HL-60 (cell line): ENCODE data around the gene GMDS.

Experiments used
- DNase-seq, 2 experiments: peaks; one replicate each; pipeline ENCODE4 v3.0.0-alpha.2; 2010 to 2020; ENCODE audit warnings: low read depth in 1 of 2, low spot score in 1 of 2
- H3K27ac ChIP-seq: fragments of 250-450 bp; sonication (Bioruptor Pico); replicated peaks from 2 replicates; pipeline ENCODE4 v1.5.1; 2020; ENCODE audit warnings: mild to moderate bottlenecking, moderate library complexity
- H3K27me3 ChIP-seq: fragments of 250-450 bp; sonication (Bioruptor Pico); 2 replicates; pipeline ENCODE4 v1.5.1; 2021; ENCODE audit warnings: mild to moderate bottlenecking, moderate library complexity; ENCODE audit not compliant: insufficient read depth, poor library complexity, severe bottlenecking
- H3K4me3 ChIP-seq: replicated peaks from 2 replicates; pipeline ENCODE4 v1.5.1; 2011; ENCODE audit warnings: mild to moderate bottlenecking, control low read depth, low read length; ENCODE audit not compliant: insufficient read depth
- CTCF ChIP-seq: IDR thresholded peaks from one replicate; pipeline ENCODE4 v1.5.1; 2011; ENCODE audit warnings: low read length, control low read depth, inconsistent platforms; ENCODE audit not compliant: insufficient read depth
- GABPA ChIP-seq: IDR thresholded peaks from 2 replicates; pipeline ENCODE4 v1.6.1; 2012; ENCODE audit warnings: low read depth
- POLR2AphosphoS5 ChIP-seq: IDR thresholded peaks from 2 replicates; pipeline ENCODE4 v1.6.1; 2012; ENCODE audit warnings: low read depth
- SPI1 ChIP-seq: IDR thresholded peaks from 2 replicates; pipeline ENCODE4 v1.6.1; 2012; ENCODE audit warnings: low read depth, mild to moderate bottlenecking, borderline replicate concordance
- TF ChIP-seq, protein P1 (sequence below): IDR thresholded peaks from 2 replicates; pipeline ENCODE4 v1.6.1; 2012; ENCODE audit warnings: low read depth; ENCODE audit not compliant: insufficient replicate concordance

Gene GMDS

GRCh38 chr6:1712451-1712850 lies 533.0 kb downstream of the GMDS start:
- Histone ChIP-seq H3K4me3 (no peak overlapping the region), H3K27me3 (no peaks in the 10 kb centered on the region), H3K27ac (no peak overlapping the region)
- DNase-seq = no peak
- TF ChIP-seq SPI1 (no peak), CTCF (no peak), POLR2AphosphoS5 (no peak), GABPA (no peak)
- TF ChIP-seq, protein P1, sequence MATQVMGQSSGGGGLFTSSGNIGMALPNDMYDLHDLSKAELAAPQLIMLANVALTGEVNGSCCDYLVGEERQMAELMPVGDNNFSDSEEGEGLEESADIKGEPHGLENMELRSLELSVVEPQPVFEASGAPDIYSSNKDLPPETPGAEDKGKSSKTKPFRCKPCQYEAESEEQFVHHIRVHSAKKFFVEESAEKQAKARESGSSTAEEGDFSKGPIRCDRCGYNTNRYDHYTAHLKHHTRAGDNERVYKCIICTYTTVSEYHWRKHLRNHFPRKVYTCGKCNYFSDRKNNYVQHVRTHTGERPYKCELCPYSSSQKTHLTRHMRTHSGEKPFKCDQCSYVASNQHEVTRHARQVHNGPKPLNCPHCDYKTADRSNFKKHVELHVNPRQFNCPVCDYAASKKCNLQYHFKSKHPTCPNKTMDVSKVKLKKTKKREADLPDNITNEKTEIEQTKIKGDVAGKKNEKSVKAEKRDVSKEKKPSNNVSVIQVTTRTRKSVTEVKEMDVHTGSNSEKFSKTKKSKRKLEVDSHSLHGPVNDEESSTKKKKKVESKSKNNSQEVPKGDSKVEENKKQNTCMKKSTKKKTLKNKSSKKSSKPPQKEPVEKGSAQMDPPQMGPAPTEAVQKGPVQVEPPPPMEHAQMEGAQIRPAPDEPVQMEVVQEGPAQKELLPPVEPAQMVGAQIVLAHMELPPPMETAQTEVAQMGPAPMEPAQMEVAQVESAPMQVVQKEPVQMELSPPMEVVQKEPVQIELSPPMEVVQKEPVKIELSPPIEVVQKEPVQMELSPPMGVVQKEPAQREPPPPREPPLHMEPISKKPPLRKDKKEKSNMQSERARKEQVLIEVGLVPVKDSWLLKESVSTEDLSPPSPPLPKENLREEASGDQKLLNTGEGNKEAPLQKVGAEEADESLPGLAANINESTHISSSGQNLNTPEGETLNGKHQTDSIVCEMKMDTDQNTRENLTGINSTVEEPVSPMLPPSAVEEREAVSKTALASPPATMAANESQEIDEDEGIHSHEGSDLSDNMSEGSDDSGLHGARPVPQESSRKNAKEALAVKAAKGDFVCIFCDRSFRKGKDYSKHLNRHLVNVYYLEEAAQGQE = no peak

DNA sequence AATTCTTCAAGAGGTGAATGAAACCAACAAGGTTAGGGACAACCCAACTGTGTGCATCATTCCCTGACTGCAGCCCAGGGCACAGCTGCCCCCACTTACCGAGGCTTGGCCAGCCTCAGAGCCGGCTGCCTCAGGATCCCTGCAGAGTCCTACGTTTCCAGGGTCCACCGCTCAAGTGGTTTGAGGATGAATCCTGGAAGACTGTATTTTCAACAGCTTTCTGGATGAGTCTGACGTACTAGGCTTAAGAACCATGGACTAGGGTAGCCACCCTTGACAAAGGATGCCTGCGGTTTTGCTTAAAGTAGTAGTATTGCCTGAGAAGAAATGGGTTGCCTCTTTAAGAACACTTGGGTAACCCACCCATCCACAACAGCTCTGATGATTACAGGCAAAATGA lies 534.3 kb downstream of the GMDS start:
- Histone ChIP-seq H3K4me3 (no peak overlapping the region), H3K27me3 (no peaks in the 10 kb centered on the region), H3K27ac (no peak overlapping the region)
- TF ChIP-seq CTCF (no peak), GABPA (no peak), POLR2AphosphoS5 (no peak), SPI1 (no peak)
- TF ChIP-seq, protein P1 = no peak
- no peak for DNase-seq

GRCh38 chr6:1709234-1709641 lies 536.2 kb downstream of the GMDS start:
- Histone ChIP-seq H3K27me3 (no peaks in the 10 kb centered on the region), H3K27ac (peak overlapping the region; percentile 61), H3K4me3 (no peak overlapping the region)
- TF ChIP-seq POLR2AphosphoS5 = peak; percentile 64; the same call in 1 of the 2 replicates
- TF ChIP-seq, protein P1 = no peak
- peak; percentile 52; the same call in 1 of the 2 replicates for TF ChIP-seq SPI1
- DNase-seq = peak; percentile 61 to 91

GRCh38 chr6:1708820-1709219 lies 536.6 kb downstream of the GMDS start:
- Histone ChIP-seq H3K4me3 (no peak overlapping the region), H3K27me3 (no peaks in the 10 kb centered on the region), H3K27ac (peak overlapping the region; percentile 61)
- no peak for DNase-seq
- TF ChIP-seq SPI1 = no peak
- no peak for TF ChIP-seq GABPA
- no peak for TF ChIP-seq CTCF
- TF ChIP-seq, protein P1 = no peak
- no peak for TF ChIP-seq POLR2AphosphoS5
